Prostate gland (tissue), 2 donors: Measurements from ENCODE around the gene CFDP1. TPM values are rescaled to one million over a fixed set of nuclear protein-coding genes. Genes with fewer than 3 reads are reported as not detected.

Experiments used
- DNase-seq: peaks from one replicate; pipeline ENCODE4 v3.0.0-alpha.2; 2019; ENCODE audit warnings: low spot score
- H3K27ac ChIP-seq, 2 donors: fragments of 200-600 bp; sonication (generic); 2 replicates each; pipeline ENCODE4 v1.5.1; 2017 to 2019
- H3K27me3 ChIP-seq: fragments of 200-600 bp; sonication (generic); replicated peaks from 2 replicates; pipeline ENCODE4 v1.5.1; 2019; ENCODE audit not compliant: insufficient read depth
- H3K36me3 ChIP-seq, 2 donors: fragments of 200-600 bp; sonication (generic); 1 replicate in 1 of 2; 2 replicates in 1 of 2; pipeline versions ENCODE4 v1.5.1 to v1.8.1; 2017 to 2019
- H3K4me1 ChIP-seq: fragments of 200-600 bp; sonication (generic); replicated peaks from 2 replicates; pipeline ENCODE4 v1.5.1; 2019
- H3K4me3 ChIP-seq, 2 donors: fragments of 200-600 bp; sonication (generic); 2 replicates each; pipeline ENCODE4 v1.5.1; 2017 to 2019
- H3K9me3 ChIP-seq: fragments of 200-600 bp; sonication (generic); 2 replicates; pipeline ENCODE4 v1.5.1; 2017
- CTCF ChIP-seq, 4 experiments: fragments of 200-600 bp in 2 of 4; fragments of 450-650 bp in 2 of 4; sonication (generic) in 2 of 4; IDR thresholded peaks; 1 replicate in 3 of 4; 2 replicates in 1 of 4; pipeline ENCODE4 v1.5.1; 2016 to 2019; ENCODE audit warnings: antibody characterized with exemption in 4 of 4, mild to moderate bottlenecking in 2 of 4, moderate library complexity in 2 of 4
- POLR2A ChIP-seq: fragments of 450-650 bp; IDR thresholded peaks from one replicate; pipeline ENCODE4 v1.6.1; 2016; ENCODE audit warnings: antibody characterized with exemption, mild to moderate bottlenecking
- POLR2AphosphoS5 ChIP-seq: sonication (generic); formaldehyde crosslinking; IDR thresholded peaks from one replicate; pipeline ENCODE4 v1.6.1; 2017; ENCODE audit warnings: antibody characterized with exemption
- WGBS: methylation state at CpG from one replicate; pipeline ENCODE4 v1.1.5; 2018; 5-methylcytosine and 5-hydroxymethylcytosine counted together
- intact Hi-C: fragments of 100-400 bp; cut with DNase I; formaldehyde crosslinking; loops from one replicate; pipeline ENCODE4 v1.14.2; 2022
- total RNA-seq, 2 donors: library from RNA; depleted of rRNA; stranded (reverse); fragments of >200 nt; gene quantifications; one replicate each; pipeline ENCODE4 v1.1.0, GENCODE V29; 2016

The CFDP1 gene
- total RNA-seq, 2 donors from 2014 or later, result 67.9 to 101 TPM

GRCh38 chr16:75315539-75316306, 117.6 kb downstream of the CFDP1 start:
- no peak overlapping the region for H3K27ac ChIP-seq
- H3K4me3 ChIP-seq, result no peak overlapping the region
- no peaks in the 10 kb centered on the region for H3K27me3 ChIP-seq
- intact Hi-C loops, result no loop called here
- WGBS, result 97% methylated on average over 6 of the region's 6 CpGs
- H3K36me3 ChIP-seq, result no peaks in the 10 kb centered on the region
- H3K9me3 ChIP-seq, result no peaks in the 10 kb centered on the region
- peaks cover 3% of the 10 kb centered on the region for H3K4me1 ChIP-seq
- TF ChIP-seq CTCF (IDR thresholded peaks at IDR 0.05) (no peak), POLR2AphosphoS5 (no peak), POLR2A (no peak)
- no peak for DNase-seq

- 86% methylated on average over 4 of the region's 4 CpGs for WGBS
- DNase-seq, result no peak
- no peak overlapping the region for H3K27ac ChIP-seq
- peaks cover 3% of the 10 kb centered on the region for H3K4me1 ChIP-seq
- no peaks in the 10 kb centered on the region for H3K27me3 ChIP-seq
- no peaks in the 10 kb centered on the region for H3K36me3 ChIP-seq
- intact Hi-C loops, result no loop called here
- H3K9me3 ChIP-seq, result no peaks in the 10 kb centered on the region
- TF ChIP-seq POLR2AphosphoS5 (no peak), CTCF (IDR thresholded peaks at IDR 0.05) (no peak), POLR2A (no peak)
- no peak overlapping the region for H3K4me3 ChIP-seq
These were observed 120.4 kb downstream of the CFDP1 start for GRCh38 chr16:75312875-75313274.

- Histone ChIP-seq H3K4me3 (no peak overlapping the region), H3K27ac (no peak overlapping the region), H3K27me3 (no peaks in the 10 kb centered on the region), H3K9me3 (no peaks in the 10 kb centered on the region), H3K4me1 (no peaks in the 10 kb centered on the region), H3K36me3 (no peaks in the 10 kb centered on the region)
- no peak for DNase-seq
- 58% methylated on average over 3 of the region's 3 CpGs for WGBS
- TF ChIP-seq CTCF (IDR thresholded peaks at IDR 0.05) (no peak), POLR2A (no peak), POLR2AphosphoS5 (no peak)
- intact Hi-C loops, result no loop called here
These were observed 121.8 kb downstream of the CFDP1 start for GRCh38 chr16:75311383-75311938.

GRCh38 chr16:75310541-75310940, 122.8 kb downstream of the CFDP1 start:
- Histone ChIP-seq H3K4me3 (no peak overlapping the region), H3K9me3 (no peaks in the 10 kb centered on the region), H3K27ac (no peak overlapping the region), H3K4me1 (peaks cover 9% of the 10 kb centered on the region), H3K27me3 (no peaks in the 10 kb centered on the region), H3K36me3 (no peaks in the 10 kb centered on the region)
- DNase-seq, result no peak
- intact Hi-C loops, result no loop called here
- 78% methylated on average over 3 of the region's 3 CpGs for WGBS
- TF ChIP-seq CTCF (IDR thresholded peaks at IDR 0.05) (no peak), POLR2A (no peak), POLR2AphosphoS5 (no peak)

- no peak for TF ChIP-seq CTCF (IDR thresholded peaks at IDR 0.05)
- no peak for TF ChIP-seq POLR2AphosphoS5
- 96% methylated on average over 1 of the region's 1 CpG for WGBS
- Histone ChIP-seq H3K4me1 (peaks cover 14% of the 10 kb centered on the region), H3K4me3 (no peak overlapping the region), H3K27ac (no peak overlapping the region), H3K36me3 (no peaks in the 10 kb centered on the region), H3K27me3 (no peaks in the 10 kb centered on the region), H3K9me3 (no peaks in the 10 kb centered on the region)
- DNase-seq, result no peak
- intact Hi-C loops, result no loop called here
These were observed 123.3 kb downstream of the CFDP1 start for GRCh38 chr16:75309899-75310430.
